ENCODE data around the gene ZNF674. TPM values are rescaled to one million over a fixed set of nuclear protein-coding genes. Genes with fewer than 3 reads are reported as not detected.

Gene ZNF674
- polyA plus RNA-seq, 4 donors, result 0.89 to 3.7 (median 1.3) TPM

Other genes with a start within 250 kb of the ZNF674 start
- 1 to 10 TPM in 2 of 4 donors, under 1 TPM in 1, not detected in 1; 0.54 to 3.8 (median 1.1) TPM for gene CHST7, start 28.3 kb upstream of the ZNF674 start, polyA plus RNA-seq
- 1 to 10 TPM in 2 of 4 donors, under 1 TPM in 2; under 0.01 to 2.8 (median 1.4) TPM for gene SLC9A7, start 213.7 kb upstream of the ZNF674 start, polyA plus RNA-seq

Measured in small intestine (tissue), 4 donors.